SU-DHL-6 (cell line): ENCODE measurements around the gene HAPLN3.

Source experiments
- H2AFZ ChIP-seq: fragments of 200-600 bp; sonication (generic); 2 replicates; pipeline ENCODE4 v1.6.1; 2014; ENCODE audit warnings: low read depth, mild to moderate bottlenecking, moderate library complexity, mixed read lengths, antibody characterized with exemption, low read length; ENCODE audit not compliant: severe bottlenecking
- H3F3A ChIP-seq: fragments of 200-600 bp; shearing (Covaris generic); 2 replicates; pipeline ENCODE4 v1.6.0; 2016; ENCODE audit warnings: antibody characterized with exemption, mild to moderate bottlenecking; ENCODE audit not compliant: insufficient read depth
- H3K27ac ChIP-seq: fragments of 200-600 bp; sonication (generic); 2 replicates; pipeline ENCODE4 v1.5.1; 2016; ENCODE audit warnings: low read depth, mild to moderate bottlenecking, low read length, moderate library complexity, mixed read lengths
- H3K27me3 ChIP-seq: fragments of 200-600 bp; sonication (generic), shearing (Covaris generic); 2 replicates; pipeline ENCODE4 v1.6.0; 2014; ENCODE audit warnings: mild to moderate bottlenecking, low read length
- H3K36me3 ChIP-seq: fragments of 200-600 bp; sonication (generic); 2 replicates; pipeline ENCODE4 v1.6.1; 2014; ENCODE audit warnings: mild to moderate bottlenecking, low read length, mixed read lengths
- H3K4me2 ChIP-seq: fragments of 300-600, 200-600 bp; shearing (Covaris generic), sonication (generic); 2 replicates; pipeline ENCODE4 v1.6.0; 2014; ENCODE audit warnings: low read length, low read depth, mild to moderate bottlenecking; ENCODE audit not compliant: poor library complexity, severe bottlenecking
- H3K4me3 ChIP-seq: fragments of 200-600 bp; sonication (generic); 2 replicates; pipeline ENCODE4 v1.5.1; 2014; ENCODE audit warnings: antibody characterized with exemption, low read length, mild to moderate bottlenecking, mixed read lengths; ENCODE audit not compliant: insufficient read depth, poor library complexity, severe bottlenecking
- H3K79me2 ChIP-seq: fragments of 200-600 bp; sonication (generic); 2 replicates; pipeline ENCODE4 v1.6.1; 2014; ENCODE audit warnings: mild to moderate bottlenecking, low read length, moderate library complexity; ENCODE audit not compliant: insufficient read depth
- H3K9ac ChIP-seq: fragments of 200-600 bp; sonication (generic); 2 replicates; pipeline ENCODE4 v1.7.0; 2014; ENCODE audit warnings: mild to moderate bottlenecking, low read length
- H3K9me2 ChIP-seq: fragments of 200-600 bp; sonication (generic); replicated peaks from 2 replicates; pipeline ENCODE4 v1.6.1; 2014; ENCODE audit warnings: low read length; ENCODE audit not compliant: insufficient read depth
- H3K9me3 ChIP-seq: fragments of 200-600 bp; sonication (generic); 2 replicates; pipeline ENCODE4 v1.6.1; 2014; ENCODE audit warnings: low read length, mixed read lengths; ENCODE audit not compliant: insufficient read depth
- H4K20me1 ChIP-seq: fragments of 200-600 bp; sonication (generic); 2 replicates; pipeline ENCODE4 v1.6.1; 2014; ENCODE audit warnings: low read depth, mild to moderate bottlenecking, antibody characterized with exemption, low read length, moderate library complexity, mixed read lengths
- EZH2phosphoT487 ChIP-seq: fragments of 200-600 bp; sonication (generic), shearing (Covaris generic); conservative IDR thresholded peaks from 2 replicates; pipeline ENCODE4 v1.6.1; 2018; ENCODE audit warnings: mild to moderate bottlenecking, antibody characterized with exemption, low read length, moderate library complexity, mixed read lengths
- TF ChIP-seq, protein P1 (sequence below): fragments of 200-600 bp; sonication (generic); IDR thresholded peaks from one replicate; pipeline ENCODE4 v1.5.1; 2017; ENCODE audit warnings: antibody characterized with exemption, mild to moderate bottlenecking, low read length, moderate library complexity; ENCODE audit not compliant: insufficient read depth, poor library complexity, severe bottlenecking

The HAPLN3 gene

DNA sequence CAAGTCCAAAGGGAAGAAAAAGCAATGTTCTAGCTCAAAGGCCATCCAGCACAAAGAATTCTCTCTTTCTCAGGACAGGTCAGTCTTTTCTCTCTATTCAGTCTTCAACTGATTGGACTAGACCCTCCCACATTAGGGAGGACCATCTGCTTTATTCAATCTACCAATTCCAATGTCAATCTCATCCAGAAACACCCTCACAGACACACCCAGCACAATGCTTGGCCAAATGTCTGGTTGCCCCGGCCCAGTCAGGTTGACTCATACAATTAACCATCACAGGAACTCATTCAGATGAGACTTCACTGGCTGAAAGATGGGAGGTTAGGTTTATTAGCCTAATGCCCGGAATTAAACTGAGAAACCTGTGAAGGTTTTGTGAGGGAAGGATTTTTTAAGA is 59.7 kb downstream of the HAPLN3 start:
- no peaks in the 10 kb centered on the region for H3F3A ChIP-seq
- H3K36me3 ChIP-seq = no peaks in the 10 kb centered on the region
- H3K4me3 ChIP-seq = no peak overlapping the region
- H4K20me1 ChIP-seq = no peaks in the 10 kb centered on the region
- no peak overlapping the region for H3K4me2 ChIP-seq
- no peaks in the 10 kb centered on the region for H3K9me3 ChIP-seq
- no peak overlapping the region for H2AFZ ChIP-seq
- no peaks in the 10 kb centered on the region for H3K79me2 ChIP-seq
- H3K27ac ChIP-seq = no peak overlapping the region
- no peaks in the 10 kb centered on the region for H3K27me3 ChIP-seq
- H3K9ac ChIP-seq = no peak overlapping the region
- H3K9me2 ChIP-seq = no peaks in the 10 kb centered on the region
- TF ChIP-seq, protein P1, sequence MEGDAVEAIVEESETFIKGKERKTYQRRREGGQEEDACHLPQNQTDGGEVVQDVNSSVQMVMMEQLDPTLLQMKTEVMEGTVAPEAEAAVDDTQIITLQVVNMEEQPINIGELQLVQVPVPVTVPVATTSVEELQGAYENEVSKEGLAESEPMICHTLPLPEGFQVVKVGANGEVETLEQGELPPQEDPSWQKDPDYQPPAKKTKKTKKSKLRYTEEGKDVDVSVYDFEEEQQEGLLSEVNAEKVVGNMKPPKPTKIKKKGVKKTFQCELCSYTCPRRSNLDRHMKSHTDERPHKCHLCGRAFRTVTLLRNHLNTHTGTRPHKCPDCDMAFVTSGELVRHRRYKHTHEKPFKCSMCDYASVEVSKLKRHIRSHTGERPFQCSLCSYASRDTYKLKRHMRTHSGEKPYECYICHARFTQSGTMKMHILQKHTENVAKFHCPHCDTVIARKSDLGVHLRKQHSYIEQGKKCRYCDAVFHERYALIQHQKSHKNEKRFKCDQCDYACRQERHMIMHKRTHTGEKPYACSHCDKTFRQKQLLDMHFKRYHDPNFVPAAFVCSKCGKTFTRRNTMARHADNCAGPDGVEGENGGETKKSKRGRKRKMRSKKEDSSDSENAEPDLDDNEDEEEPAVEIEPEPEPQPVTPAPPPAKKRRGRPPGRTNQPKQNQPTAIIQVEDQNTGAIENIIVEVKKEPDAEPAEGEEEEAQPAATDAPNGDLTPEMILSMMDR = no peak
- TF ChIP-seq EZH2phosphoT487 = no peak

DNA sequence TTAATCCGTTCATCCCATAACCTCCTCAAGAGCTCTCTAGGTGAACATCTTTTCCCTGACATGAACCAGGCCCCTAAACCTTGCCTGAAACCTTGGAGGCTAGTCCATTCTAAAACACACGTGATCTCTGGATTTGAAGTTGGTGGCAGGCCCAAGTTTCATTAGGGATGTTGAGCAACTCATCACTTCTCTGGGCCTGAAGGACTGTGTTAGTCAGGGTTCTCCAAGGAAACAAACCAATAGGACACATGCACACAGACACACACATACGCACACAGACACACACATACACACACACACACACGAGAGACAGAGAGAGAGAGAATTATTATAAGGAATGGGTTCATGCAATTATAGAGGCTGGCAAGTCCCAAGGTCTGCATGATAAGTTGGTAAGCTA is 60.2 kb downstream of the HAPLN3 start:
- Histone ChIP-seq H3K4me2 (no peak overlapping the region), H3K79me2 (no peaks in the 10 kb centered on the region), H3F3A (no peaks in the 10 kb centered on the region), H3K9me2 (no peaks in the 10 kb centered on the region), H3K9ac (no peak overlapping the region), H4K20me1 (no peaks in the 10 kb centered on the region), H3K27me3 (no peaks in the 10 kb centered on the region), H2AFZ (no peak overlapping the region), H3K4me3 (no peak overlapping the region), H3K9me3 (no peaks in the 10 kb centered on the region), H3K27ac (no peak overlapping the region), H3K36me3 (no peaks in the 10 kb centered on the region)
- TF ChIP-seq, protein P1 = no peak
- no peak for TF ChIP-seq EZH2phosphoT487

DNA sequence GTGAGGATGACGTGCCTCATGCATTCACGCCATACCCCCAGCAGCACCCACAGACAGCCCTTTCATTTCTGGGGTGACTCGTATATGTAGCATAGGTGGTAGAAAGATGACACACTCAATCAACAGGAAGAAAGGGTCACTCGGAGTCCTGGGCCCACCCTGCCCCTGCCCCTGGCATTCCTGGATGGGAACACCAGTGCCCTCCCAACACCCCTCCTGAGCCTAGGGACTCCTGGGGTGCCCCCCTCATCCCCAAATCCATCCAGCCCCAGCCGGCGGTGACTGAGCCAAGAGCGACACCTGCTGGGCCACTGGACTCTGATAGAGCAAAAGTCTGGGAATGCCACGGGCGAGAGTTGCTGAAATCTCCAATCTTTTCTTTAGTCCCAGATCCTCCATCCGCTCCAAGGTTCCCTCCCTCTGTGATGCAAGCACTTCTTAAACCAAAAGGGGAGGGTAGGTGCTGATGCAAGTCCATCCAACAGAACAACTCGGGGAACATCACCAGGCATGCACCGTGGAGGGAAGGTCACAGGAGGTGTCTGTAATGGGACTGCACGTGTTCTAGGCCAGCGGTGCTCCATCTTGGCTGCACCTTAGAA is 61.0 kb downstream of the HAPLN3 start:
- Histone ChIP-seq H3K27ac (no peak overlapping the region), H3K79me2 (no peaks in the 10 kb centered on the region), H2AFZ (no peak overlapping the region), H3K27me3 (no peaks in the 10 kb centered on the region), H3K36me3 (no peaks in the 10 kb centered on the region), H3K9ac (no peak overlapping the region), H3K4me2 (no peak overlapping the region), H3K4me3 (no peak overlapping the region), H3K9me2 (no peaks in the 10 kb centered on the region), H4K20me1 (no peaks in the 10 kb centered on the region), H3F3A (no peaks in the 10 kb centered on the region), H3K9me3 (no peaks in the 10 kb centered on the region)
- no peak for TF ChIP-seq EZH2phosphoT487
- TF ChIP-seq, protein P1 = peak; percentile 51
